GM12864 (cell line): ENCODE results near the gene VAPB.
"Not testable (repeated sequence)": the region's sequence is repeated elsewhere in the genome, so short reads cannot be mapped to it uniquely, and the experiment has no call there.

ENCODE experiments used
- DNase-seq: peaks from one replicate; pipeline ENCODE4 v3.0.0-alpha.2; 2011; ENCODE audit warnings: low read depth
- H3K4me3 ChIP-seq: 2 replicates; pipeline ENCODE4 v1.5.1; 2011; ENCODE audit warnings: mild to moderate bottlenecking, low read depth, low read length, control low read depth
- CTCF ChIP-seq: IDR thresholded peaks from 2 replicates; pipeline ENCODE4 v1.5.1; 2011; ENCODE audit warnings: low read depth, mild to moderate bottlenecking, moderate library complexity, low read length, control low read depth, inconsistent platforms; ENCODE audit errors: missing control alignments

Gene VAPB

GRCh38 chr20:58405504-58406291, 16.7 kb downstream of the VAPB start:
- DNase-seq = no peak
- no peak overlapping the region for H3K4me3 ChIP-seq
- no peak for TF ChIP-seq CTCF

- TF ChIP-seq CTCF = no peak
- H3K4me3 ChIP-seq = no peak overlapping the region
- no peak for DNase-seq
Measured at GRCh38 chr20:58406422-58407001, 17.5 kb downstream of the VAPB start.

- TF ChIP-seq CTCF = no peak
- H3K4me3 ChIP-seq = no peak overlapping the region
- no peak for DNase-seq
Measured at GRCh38 chr20:58407201-58407873, 18.3 kb downstream of the VAPB start.

- DNase-seq = no peak
- no peak for TF ChIP-seq CTCF
- no peak overlapping the region for H3K4me3 ChIP-seq
Measured at GRCh38 chr20:58407966-58408557, 19.0 kb downstream of the VAPB start.

GRCh38 chr20:58408603-58409246, 19.7 kb downstream of the VAPB start:
- no peak for DNase-seq
- H3K4me3 ChIP-seq = no peak overlapping the region
- no peak for TF ChIP-seq CTCF

- H3K4me3 ChIP-seq = not testable (repeated sequence)
Measured at GRCh38 chr20:58414216-58414615, 25.2 kb downstream of the VAPB start.

GRCh38 chr20:58414786-58415185, 25.8 kb downstream of the VAPB start:
- not testable (repeated sequence) for H3K4me3 ChIP-seq, DNase-seq

More at GRCh38 chr20:58414216-58414615, 25.2 kb downstream of the VAPB start:
- not testable (repeated sequence) for DNase-seq
